GM21529 (cell line): ENCODE results near the gene PPP1R14D.
A peak's percentile ranks its signal among the peaks of the same experiment; 100 is the strongest.

Experiments used
- ATAC-seq: cut with Tn5 transposase; IDR thresholded peaks from one replicate; pipeline ENCODE4 v1.9.1; 2021; ENCODE audit not compliant: unreplicated experiment

PPP1R14D gene

DNA sequence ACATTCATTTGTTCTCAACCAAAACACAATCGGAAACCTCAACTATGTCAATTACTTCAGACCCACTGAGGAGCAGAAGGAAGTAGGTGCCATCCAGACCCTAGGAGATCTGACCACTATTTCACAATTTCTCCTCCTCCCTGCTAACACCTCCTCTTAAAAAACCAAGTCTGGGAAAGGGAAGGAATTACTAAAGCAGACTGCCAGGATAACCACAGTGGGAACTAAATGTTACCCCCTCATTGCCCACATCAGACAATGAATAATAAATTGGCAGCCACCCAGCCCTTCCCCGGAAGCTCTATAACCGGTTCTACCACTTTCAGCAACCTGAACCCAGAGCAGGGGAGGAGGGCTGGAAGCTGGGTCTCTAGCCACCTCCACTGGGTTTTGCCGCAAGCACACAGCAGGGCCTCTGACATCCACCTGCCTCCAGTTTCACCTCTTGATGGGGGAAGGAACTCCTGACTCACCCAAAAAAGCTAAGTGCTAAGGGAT lies 41.1 kb downstream of the PPP1R14D start:
- ATAC-seq: no peak

DNA sequence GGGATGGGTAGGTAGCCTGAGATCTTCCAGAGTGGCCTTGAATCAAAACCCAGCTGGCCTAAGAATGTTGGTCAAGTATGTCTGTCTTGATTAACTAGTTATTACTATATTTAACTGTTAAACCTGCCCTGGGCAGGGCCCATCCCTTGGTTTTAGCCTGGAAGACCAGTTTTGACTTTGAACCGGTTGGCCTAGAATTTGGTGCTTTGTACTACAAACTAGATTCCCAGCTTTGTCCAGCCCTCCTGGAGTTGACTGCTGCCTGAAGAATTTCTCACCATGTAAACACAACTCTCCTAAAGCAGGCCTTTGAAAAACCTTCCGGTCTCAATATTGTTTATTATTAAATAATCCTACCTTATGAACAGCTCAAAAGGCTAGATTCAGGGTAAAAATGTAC lies 42.7 kb downstream of the PPP1R14D start:
- ATAC-seq: no peak

DNA sequence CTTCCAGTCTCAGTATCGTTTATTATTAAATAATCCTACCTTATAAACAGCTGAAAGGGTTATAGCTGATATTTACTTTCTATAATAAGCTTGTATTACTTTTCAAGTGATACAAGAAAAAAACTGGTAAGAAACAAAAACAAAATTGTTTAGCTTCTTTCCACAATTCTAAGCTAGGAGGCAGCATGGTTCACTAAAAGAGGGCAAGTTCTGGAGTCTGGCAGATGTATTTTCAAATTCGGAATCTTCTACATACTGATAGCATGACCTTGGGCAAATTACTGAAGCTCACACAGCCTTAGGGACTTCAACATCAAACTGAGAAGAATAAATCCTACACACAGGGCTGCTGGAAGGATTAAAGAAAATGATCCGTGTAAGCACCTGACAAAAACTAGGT lies 43.3 kb downstream of the PPP1R14D start:
- no peak for ATAC-seq

DNA sequence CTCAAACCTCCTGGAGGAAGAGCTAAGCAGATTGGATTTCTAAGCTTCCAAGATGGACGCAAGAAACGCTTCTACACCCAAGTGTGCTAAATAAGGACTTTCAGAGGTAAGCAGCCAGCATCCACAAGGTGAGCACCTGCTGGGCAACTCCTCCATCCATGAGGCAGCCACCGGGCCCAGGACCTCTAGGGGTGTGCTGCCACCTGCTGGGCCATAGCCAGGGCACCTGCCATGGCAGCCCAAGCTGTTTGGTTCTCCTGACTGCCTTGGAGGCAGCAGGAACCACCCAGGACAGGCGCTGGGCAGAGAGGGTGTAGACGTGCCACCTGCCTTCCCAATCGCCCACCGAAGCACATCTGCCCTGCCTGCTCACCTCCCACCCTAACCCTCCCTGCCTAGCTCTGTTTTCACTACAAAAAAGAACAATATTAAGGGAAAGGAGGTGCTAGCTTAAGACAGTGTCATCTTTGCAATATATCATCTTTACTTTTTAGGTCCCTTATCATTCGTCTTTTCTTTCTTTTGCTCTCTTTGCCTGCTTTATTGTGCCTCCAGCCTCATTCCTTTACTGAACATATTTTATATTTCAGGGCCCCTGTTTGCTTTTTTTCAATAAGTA lies 45.8 kb downstream of the PPP1R14D start:
- peak; percentile 79 for ATAC-seq

DNA sequence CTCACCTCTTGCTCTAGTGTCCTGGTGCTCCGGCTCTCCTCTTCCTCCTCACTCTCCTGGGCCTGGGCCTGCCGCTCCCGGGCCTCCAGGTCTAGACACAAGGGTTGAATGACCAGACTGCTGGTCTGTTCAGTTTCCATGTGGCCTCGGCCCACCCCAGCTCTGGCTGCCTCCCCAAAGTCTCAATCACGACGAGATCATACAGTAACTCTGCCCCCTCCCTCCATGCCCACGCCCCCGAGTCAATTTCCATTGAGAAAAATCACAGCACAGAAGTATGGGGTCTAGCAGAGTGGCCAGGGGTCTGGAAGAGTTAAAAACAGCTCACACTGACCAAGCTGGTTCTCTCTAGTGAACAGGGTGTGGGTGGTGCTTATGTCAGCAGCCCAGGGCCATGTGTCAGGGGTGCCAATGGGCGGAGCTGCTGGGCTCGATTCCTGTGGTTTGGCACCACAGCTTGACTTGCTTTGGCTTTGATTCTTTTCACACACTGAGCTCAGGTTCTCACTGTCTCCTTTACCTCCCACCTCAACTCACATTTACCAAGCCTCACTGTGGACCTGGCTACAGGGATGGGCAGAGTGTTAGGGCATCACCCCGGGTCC lies 51.9 kb downstream of the PPP1R14D start:
- no peak for ATAC-seq

DNA sequence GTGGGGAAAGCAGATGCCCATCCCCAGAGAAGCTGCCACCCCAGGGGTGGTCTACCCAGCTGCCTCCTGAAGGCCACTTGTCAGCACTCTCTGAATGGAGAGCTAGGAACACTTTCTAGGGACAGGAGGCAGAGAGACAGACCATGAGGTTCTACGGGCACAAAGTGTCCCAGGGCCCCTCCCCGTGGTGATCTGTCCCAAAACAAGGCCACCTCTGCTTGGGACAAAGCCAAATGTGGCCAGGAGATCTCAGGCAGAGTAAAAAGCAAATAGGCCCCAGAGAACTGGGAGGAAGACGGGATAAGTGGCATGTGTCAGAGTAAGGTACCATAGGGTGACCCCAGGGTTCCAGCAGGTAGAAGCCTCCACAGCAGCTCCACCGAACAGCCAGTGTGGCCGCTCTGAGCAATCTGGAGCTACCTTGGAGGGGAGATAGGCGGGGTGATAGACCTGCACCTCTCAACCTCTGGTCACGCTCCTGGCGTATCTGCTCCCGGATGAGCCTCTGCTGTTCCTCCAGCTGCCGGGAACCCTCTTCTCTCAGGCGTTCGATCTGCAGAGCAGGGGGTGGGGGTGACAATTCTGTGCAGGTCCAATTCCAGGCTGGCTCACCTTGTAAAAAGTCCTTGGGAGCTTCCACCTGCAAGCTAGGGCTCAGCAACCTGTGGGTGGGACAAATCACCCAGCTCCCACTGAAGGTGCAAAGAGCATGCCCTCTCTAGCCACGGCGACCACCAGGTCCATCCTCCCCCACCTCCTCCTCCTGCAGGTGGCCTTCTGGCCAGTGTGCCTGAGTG lies 52.6 kb downstream of the PPP1R14D start:
- ATAC-seq: no peak

DNA sequence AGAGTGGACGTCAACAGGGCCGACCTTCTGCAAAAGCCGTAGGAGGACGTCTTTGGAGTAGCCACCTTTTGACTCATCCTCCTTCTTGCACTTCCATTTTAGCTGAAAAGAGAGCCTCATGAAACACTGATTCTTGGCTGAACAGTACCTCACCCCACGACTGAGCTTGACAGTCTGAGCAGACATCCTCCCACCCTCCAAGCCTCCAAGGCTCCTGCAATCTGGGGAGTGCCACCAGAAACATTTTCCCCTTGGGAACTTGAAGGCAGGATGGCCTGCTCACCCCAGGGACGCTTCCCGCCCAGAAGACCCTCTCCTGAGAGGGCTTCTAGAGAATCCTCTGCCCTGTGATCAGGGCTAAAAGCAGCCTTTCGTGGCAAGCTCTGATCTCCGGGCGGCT lies 53.5 kb downstream of the PPP1R14D start:
- ATAC-seq: no peak

DNA sequence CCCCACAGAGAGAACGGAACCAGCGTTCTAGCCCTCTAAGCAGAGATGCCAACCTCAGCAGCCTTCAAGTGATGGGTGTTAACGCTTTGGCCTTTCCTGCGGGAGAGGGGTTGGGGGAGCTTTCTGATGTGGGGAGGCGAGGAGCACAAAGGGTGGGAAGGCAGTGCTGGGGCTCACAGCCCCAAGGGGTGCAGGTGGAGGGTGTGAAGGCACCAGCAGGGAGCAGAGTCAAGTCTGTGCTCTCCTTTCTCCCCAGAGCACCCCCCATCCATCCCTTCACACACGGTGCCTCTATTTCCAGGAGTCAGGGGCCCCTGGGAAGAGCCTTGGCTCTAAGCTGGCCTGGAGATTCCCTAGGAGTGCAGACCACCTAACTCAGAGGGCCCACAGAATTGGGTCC lies 54.6 kb downstream of the PPP1R14D start:
- no peak for ATAC-seq

DNA sequence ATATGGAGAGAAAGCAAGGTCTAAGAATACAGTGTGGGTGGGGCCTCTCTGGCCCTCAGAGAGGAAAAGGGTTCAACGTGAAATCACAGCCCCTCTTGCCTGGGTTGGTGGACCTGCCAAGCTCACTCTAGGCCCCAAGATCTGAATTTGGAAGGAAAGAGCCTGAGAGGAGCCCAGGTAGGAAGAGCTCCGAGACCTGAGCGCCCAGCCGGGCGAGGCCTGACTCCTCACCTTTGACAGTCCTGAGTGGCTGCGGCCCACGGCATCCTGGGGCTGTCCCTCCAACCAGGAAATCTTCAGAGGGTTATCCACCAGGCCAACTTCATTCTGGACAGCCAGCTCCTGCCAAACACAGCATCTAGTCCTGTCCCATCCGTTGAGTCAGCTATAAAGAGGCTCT lies 55.0 kb downstream of the PPP1R14D start:
- no peak for ATAC-seq

DNA sequence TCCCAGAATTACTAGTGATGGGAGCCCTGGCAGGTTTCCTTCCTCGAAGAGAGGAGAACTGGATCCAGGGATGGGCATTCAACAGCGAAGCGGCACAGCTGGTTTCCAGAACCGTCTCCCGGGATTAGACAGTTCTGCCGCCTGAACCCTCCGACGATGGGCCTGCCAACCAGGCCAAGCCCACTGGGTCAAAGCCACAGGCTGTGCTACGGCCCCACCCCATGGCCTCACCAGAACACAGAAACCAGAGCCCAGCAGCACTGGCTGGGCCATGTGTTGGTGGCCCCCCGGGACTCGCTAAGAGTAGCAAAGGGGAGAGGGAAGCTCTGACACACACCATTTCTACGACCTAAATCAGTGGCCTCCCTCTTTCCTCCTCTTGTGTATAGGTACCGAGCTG lies 56.5 kb downstream of the PPP1R14D start:
- ATAC-seq: no peak

DNA sequence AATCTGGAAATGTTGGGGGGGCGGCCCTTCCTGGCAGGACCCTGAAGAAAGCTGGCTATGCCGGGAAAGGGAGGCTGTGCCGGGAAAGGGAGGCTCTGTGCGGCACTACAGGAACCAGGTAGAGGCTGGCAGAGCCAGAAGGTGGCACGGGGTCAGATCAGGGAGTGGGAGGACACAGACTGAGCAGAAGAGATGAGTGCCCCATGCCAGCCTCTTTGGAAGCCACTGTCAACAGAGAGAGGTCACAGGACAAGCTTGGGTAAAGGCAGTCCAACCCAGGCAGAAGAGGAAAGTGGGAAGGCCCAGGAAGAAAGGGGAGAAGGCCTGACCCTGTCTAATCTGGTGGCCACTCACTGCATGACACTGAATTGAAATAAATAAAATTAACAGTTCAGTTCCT lies 57.3 kb downstream of the PPP1R14D start:
- no peak for ATAC-seq

DNA sequence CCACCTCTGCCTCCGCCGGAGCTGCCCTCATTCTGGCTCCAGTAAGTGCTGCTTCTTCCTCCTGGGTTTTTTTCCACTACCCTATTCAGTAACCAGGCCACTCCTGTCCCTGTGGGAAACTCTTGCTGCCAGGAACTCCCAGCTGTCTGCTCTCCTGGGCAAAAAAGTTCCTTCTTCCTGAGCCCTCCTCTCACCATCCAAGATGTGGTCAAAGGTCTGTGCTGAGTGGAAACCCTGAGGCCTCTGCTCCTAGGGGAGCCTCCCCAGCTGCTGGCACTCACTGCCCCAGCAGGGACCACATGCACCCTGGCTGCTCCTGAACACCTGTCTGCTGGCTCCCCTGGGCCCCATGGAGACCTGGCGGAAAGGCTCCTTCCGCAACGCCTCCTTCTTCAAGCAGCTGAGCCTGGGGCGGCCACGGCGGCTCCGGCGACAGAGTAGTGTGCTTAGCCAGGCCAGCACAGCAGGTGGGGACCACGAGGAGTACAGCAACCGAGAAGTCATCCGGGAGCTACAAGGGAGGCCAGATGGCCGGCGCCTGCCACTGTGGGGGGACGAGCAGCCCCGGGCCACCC lies 58.3 kb downstream of the PPP1R14D start:
- no peak for ATAC-seq

DNA sequence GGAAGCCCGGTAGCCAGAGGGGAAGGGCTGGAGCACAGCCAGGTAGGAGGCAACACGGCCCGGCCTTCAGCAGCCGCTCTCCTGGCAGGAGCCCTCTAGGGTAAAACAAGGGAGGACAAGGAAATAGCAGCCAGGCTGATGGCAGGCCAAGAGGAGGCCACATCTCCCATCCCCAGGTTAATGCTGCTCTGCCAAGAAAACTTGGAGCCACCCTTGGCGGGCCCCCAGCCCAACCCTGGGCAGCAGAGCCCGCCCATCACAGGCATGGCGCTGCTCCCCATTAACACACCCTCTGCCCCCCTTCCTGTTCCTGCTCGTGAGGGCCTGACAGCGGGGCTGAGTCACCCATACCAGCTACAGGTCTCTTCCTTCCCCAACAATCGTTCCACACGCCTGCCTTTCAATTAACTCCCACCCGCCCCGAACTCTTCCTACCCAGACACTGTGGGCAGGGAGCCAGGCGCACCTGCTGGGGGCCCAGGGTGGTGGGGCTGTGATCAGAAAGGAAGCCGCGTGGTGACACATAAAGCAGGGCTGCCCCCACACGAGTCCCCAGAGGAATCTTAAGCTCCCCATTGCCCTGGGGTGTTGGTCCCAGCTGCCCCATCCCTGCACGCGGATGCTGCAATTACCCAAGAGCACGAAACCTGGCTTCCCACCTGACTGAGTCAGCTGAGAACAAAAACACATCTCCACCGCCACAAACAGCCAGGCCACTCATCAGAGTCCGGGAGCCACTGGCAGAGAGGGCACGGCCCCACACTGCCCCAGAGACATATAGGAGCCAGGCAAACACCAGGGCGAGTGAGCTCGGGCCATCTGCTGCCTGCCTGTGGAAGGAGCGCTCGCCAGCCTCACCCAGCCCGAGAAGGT lies 59.0 kb downstream of the PPP1R14D start, which contains the start of gene C15orf62:
Gene C15orf62, plus strand, starts transcription at position 707 of the 873 bp plus-strand sequence. CDS start 516 bp downstream, outside the sequence.
- peak; percentile 53 for ATAC-seq

DNA sequence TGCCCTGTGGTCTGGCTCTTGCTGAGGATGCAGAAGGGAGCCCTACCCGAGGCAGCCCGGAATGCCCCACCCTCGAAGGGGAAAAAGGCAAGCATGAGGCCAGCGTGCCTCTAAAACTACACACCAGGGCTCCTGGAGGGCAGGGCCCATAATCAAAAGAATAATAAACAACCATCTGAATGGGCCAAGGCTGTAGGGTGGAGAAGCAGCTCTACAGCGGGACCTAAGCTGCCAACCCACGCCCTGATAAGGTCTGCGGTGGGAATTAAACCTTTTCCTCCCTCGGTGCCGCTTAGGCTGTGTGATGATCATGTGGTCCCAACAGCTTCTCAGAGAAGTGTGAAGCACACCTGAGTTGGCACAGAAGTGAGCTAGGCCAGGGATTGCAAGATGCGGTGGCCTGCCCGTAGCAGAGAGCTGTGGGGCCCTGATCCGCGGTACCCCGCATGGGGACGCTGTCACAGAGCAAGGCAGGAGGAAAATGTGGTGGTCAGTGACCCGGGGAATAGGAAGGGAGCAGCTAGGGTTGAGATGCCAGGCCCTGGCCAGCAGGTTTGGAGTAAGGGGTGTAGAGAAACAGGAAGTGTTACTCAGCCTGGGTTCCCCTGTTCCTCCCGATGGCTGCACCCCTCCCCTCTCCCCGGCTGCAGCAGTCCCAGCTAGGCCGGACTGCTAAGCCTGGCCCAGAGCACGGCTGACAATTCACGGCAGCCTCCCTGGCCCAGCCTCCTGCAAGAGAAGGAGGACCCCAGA lies 59.8 kb downstream of the PPP1R14D start:
- no peak for ATAC-seq

DNA sequence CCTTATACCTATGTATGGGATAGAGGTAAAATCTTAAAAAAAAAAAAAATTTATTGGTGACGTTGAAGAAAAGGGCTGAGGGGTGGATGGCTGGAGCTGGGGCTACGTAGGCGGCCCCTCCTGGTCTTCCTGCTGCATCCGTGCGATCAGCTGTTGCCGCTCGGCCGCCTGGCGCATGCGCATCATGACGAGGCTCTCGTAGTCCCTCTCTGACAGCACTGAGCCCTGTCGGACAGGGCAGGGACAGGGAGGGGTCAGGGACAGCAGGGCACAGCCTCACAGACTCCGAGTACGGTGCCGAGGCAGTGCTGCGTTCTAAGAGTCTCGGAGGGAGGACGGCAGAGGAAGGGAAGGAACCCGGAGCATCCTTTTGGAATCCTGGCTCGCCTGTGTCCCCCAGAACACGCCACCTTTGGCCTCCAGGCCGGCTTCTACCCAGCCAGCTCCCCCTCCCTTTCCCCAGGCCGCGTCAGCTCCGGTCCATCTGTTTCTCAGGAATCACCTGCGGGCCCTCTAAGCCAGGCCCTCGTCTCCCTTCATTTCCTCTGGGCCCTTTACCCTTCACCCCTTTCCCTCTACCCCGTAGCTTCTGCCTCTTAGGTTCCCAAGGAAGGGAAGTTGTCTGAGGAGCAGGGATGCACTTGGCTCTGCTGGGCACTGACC lies 60.5 kb downstream of the PPP1R14D start:
- ATAC-seq: no peak

DNA sequence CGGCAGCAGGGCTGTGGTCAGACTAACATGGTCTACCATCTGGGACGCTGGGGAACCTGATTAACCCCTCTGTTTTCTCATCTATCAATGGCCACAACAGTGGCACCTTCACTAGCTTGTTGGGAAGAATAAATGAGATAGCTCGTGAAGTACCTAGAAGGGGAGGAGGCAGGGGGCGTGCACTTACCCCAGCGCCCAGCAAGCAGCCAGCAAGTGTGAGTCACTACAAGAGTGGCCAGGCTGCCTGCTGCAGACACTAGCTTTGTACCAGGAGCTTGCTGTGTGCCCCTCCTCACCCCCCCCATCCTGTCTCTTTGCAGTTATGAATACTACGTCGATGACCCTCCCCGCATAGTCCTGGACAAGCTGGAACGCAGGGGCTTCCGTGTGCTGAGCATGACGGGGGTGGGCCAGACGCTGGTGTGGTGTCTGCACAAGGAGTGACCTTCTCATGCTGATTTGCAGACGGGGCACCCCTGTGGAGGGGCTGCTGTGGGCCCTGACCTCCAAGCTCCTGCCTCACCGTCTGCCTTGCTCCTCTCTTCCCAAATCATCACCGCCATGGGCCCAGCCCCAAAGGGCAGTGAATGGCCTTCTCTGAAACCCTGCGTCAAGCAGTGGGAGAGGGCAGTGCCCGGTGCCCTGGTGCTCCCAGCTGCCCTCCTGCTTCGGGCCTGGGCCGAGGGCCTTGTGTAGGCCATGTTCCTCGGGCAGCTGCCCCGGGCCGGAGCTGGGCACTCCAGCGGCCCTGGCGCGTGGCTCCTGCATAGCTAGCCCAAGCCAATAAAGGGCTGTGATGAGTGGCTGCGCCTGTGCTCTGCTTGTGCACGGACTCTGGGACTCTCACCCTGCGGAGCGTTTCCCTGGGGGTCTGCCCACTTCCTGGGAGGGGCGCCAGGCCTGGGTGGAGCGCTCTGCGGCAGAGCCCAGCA lies 61.3 kb downstream of the PPP1R14D start:
- no peak for ATAC-seq

DNA sequence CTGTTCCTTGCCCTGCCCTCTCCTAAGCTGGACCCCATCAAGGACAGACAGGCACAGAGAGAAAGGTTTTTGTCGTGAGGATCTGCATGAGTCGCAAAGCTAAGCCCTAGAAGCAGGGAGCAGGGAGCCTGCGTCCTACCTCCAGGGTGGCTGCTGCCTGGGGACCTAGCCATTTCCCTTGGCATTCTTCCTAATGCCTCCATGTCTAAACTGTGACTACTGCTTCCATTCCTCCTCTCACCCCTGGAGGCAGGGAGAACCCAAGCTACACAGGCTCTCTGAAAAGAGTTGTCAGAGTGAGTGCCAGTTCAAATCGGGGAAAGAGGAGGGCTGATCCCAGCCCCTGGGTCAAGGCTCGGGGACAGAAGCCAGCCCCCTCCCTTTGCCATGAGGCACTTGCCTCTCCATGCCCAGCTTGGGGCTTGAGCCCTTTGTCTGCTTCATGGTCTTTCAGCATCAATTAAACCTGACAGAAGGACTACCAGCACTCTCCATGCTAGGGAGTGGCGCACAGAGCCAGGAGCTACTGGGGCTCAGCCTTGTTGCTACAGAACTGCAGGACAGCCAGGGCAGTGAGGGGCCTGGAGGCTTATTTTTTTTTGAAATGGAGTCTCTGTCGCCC lies 62.2 kb downstream of the PPP1R14D start:
- ATAC-seq: no peak
